Daoy (cell line): ENCODE measurements around the gene ATP10B. TPM values are rescaled to one million over a fixed set of nuclear protein-coding genes. Genes with fewer than 3 reads are reported as not detected.
A peak's percentile ranks its signal among the peaks of the same experiment; 100 is the strongest.

Experiments used
- DNase-seq: peaks from one replicate; pipeline ENCODE4 v3.0.0-alpha.2; 2015; ENCODE audit warnings: low read depth
- total RNA-seq: library from RNA; depleted of rRNA; stranded (reverse); fragments of >200 nt; shearing (Covaris generic); gene quantifications from 2 replicates; pipeline ENCODE4 v1.2.3, GENCODE V29; 2014

ATP10B gene
- total RNA-seq, 1 experiment from 2014 or later: not detected

GRCh38 chr5:160693831-160694465 lies 158.1 kb downstream of the ATP10B start:
- no peak for DNase-seq

- DNase-seq: no peak
Observed at GRCh38 chr5:160692271-160692670, 159.7 kb downstream of the ATP10B start.

GRCh38 chr5:160685695-160686094 lies 166.3 kb downstream of the ATP10B start:
- no peak for DNase-seq

GRCh38 chr5:160685219-160685618 lies 166.8 kb downstream of the ATP10B start:
- DNase-seq: no peak

GRCh38 chr5:160679567-160680309 lies 172.3 kb downstream of the ATP10B start:
- DNase-seq: no peak

GRCh38 chr5:160675988-160676387 lies 176.0 kb downstream of the ATP10B start:
- DNase-seq: no peak

- no peak for DNase-seq
Observed at GRCh38 chr5:160674901-160675300, 177.1 kb downstream of the ATP10B start.

- DNase-seq: no peak
Observed at GRCh38 chr5:160672521-160672920, 179.5 kb downstream of the ATP10B start.

- no peak for DNase-seq
Observed at GRCh38 chr5:160668356-160668755, 183.7 kb downstream of the ATP10B start.

- no peak for DNase-seq
Observed at GRCh38 chr5:160667160-160667559, 184.9 kb downstream of the ATP10B start.

GRCh38 chr5:160665460-160665859 lies 186.6 kb downstream of the ATP10B start:
- DNase-seq: no peak

GRCh38 chr5:160660132-160660531 lies 191.9 kb downstream of the ATP10B start:
- no peak for DNase-seq

- DNase-seq: no peak
Observed at GRCh38 chr5:160657622-160658458, 194.2 kb downstream of the ATP10B start.

GRCh38 chr5:160657068-160657507 lies 194.9 kb downstream of the ATP10B start:
- no peak for DNase-seq

- DNase-seq: no peak
Observed at GRCh38 chr5:160655717-160656116, 196.3 kb downstream of the ATP10B start.

- no peak for DNase-seq
Observed at GRCh38 chr5:160651692-160652645, 200.0 kb downstream of the ATP10B start.

GRCh38 chr5:160649304-160649703 lies 202.7 kb downstream of the ATP10B start:
- DNase-seq: peak; percentile 18

GRCh38 chr5:160646033-160646432 lies 206.0 kb downstream of the ATP10B start:
- no peak for DNase-seq

GRCh38 chr5:160643616-160644240 lies 208.3 kb downstream of the ATP10B start:
- no peak for DNase-seq

GRCh38 chr5:160641405-160641804 lies 210.6 kb downstream of the ATP10B start:
- DNase-seq: no peak

GRCh38 chr5:160640406-160640805 lies 211.6 kb downstream of the ATP10B start:
- DNase-seq: no peak
